ENCODE data around the gene AMOTL2.

The AMOTL2 gene

GRCh38 chr3:134326760-134327593, 47.3 kb downstream of the AMOTL2 start:
- peak overlapping the region; percentile 1; the same call in 1 of the 2 replicates for H3K4me3 ChIP-seq (ENCODE audit: low read depth, low read length)
- TF ChIP-seq CTCF (IDR thresholded peaks at IDR 0.05; ENCODE audit: low read depth, low read length) = no peak

- TF ChIP-seq CTCF (IDR thresholded peaks at IDR 0.05; ENCODE audit: low read depth, low read length) = no peak
Measured at GRCh38 chr3:134326126-134326525, 48.1 kb downstream of the AMOTL2 start.

GRCh38 chr3:134325706-134326105, 48.5 kb downstream of the AMOTL2 start:
- no peak for TF ChIP-seq CTCF (IDR thresholded peaks at IDR 0.05; ENCODE audit: low read depth, low read length)

More at GRCh38 chr3:134326126-134326525, 48.1 kb downstream of the AMOTL2 start:
- no peak overlapping the region for H3K4me3 ChIP-seq (ENCODE audit: low read depth, low read length)

GRCh38 chr3:134325061-134325705, 49.1 kb downstream of the AMOTL2 start:
- no peak overlapping the region for H3K4me3 ChIP-seq (ENCODE audit: low read depth, low read length)
- TF ChIP-seq CTCF (IDR thresholded peaks at IDR 0.05; ENCODE audit: low read depth, low read length) = no peak

More at GRCh38 chr3:134325706-134326105, 48.5 kb downstream of the AMOTL2 start:
- no peak overlapping the region for H3K4me3 ChIP-seq (ENCODE audit: low read depth, low read length)

GRCh38 chr3:134323966-134324962, 50.0 kb downstream of the AMOTL2 start:
- TF ChIP-seq CTCF (IDR thresholded peaks at IDR 0.05; ENCODE audit: low read depth, low read length) = no peak
- no peak overlapping the region for H3K4me3 ChIP-seq (ENCODE audit: low read depth, low read length)

- H3K4me3 ChIP-seq (ENCODE audit: low read depth, low read length) = no peak overlapping the region
Measured at GRCh38 chr3:134322286-134322685, 52.0 kb downstream of the AMOTL2 start.

More at GRCh38 chr3:134322286-134322685, 52.0 kb downstream of the AMOTL2 start:
- TF ChIP-seq CTCF (IDR thresholded peaks at IDR 0.05; ENCODE audit: low read depth, low read length) = no peak

All from WI38 (cell line).